ENCODE results near the gene FNDC3B.
A peak's percentile ranks its signal among the peaks of the same experiment; 100 is the strongest.

FNDC3B gene

GRCh38 chr3:172096881-172097420, 57.6 kb downstream of the FNDC3B start:
- peak; percentile 80 for DNase-seq (ENCODE audit: low read depth)
- TF ChIP-seq CTCF (conservative IDR thresholded peaks at IDR 0.05; ENCODE audit: control insufficient read depth, insufficient read depth, low read depth, low read length): no peak
- H3K4me3 ChIP-seq (ENCODE audit: control insufficient read depth, low read depth, low read length): no peak overlapping the region

GRCh38 chr3:172097585-172097984, 58.2 kb downstream of the FNDC3B start:
- DNase-seq (ENCODE audit: low read depth): no peak
- H3K4me3 ChIP-seq (ENCODE audit: control insufficient read depth, low read depth, low read length): no peak overlapping the region
- no peak for TF ChIP-seq CTCF (conservative IDR thresholded peaks at IDR 0.05; ENCODE audit: control insufficient read depth, insufficient read depth, low read depth, low read length)

- no peak for TF ChIP-seq CTCF (conservative IDR thresholded peaks at IDR 0.05; ENCODE audit: control insufficient read depth, insufficient read depth, low read depth, low read length)
- DNase-seq (ENCODE audit: low read depth): no peak
- no peak overlapping the region for H3K4me3 ChIP-seq (ENCODE audit: control insufficient read depth, low read depth, low read length)
These were observed 59.5 kb downstream of the FNDC3B start for GRCh38 chr3:172098698-172099494.

GRCh38 chr3:172099495-172099808, 60.1 kb downstream of the FNDC3B start:
- no peak overlapping the region for H3K4me3 ChIP-seq (ENCODE audit: control insufficient read depth, low read depth, low read length)
- TF ChIP-seq CTCF (conservative IDR thresholded peaks at IDR 0.05; ENCODE audit: control insufficient read depth, insufficient read depth, low read depth, low read length): no peak
- no peak for DNase-seq (ENCODE audit: low read depth)

- TF ChIP-seq CTCF (conservative IDR thresholded peaks at IDR 0.05; ENCODE audit: control insufficient read depth, insufficient read depth, low read depth, low read length): no peak
- no peak for DNase-seq (ENCODE audit: low read depth)
- no peak overlapping the region for H3K4me3 ChIP-seq (ENCODE audit: control insufficient read depth, low read depth, low read length)
These were observed 61.1 kb downstream of the FNDC3B start for GRCh38 chr3:172100482-172100881.

GRCh38 chr3:172101107-172101506, 61.7 kb downstream of the FNDC3B start:
- H3K4me3 ChIP-seq (ENCODE audit: control insufficient read depth, low read depth, low read length): no peak overlapping the region
- TF ChIP-seq CTCF (conservative IDR thresholded peaks at IDR 0.05; ENCODE audit: control insufficient read depth, insufficient read depth, low read depth, low read length): no peak
- no peak for DNase-seq (ENCODE audit: low read depth)

Data from fibroblast of mammary gland (primary cell).